Ovary (tissue), 9 donors: ENCODE measurements around the gene CHCHD6. TPM values are rescaled to one million over a fixed set of nuclear protein-coding genes. Genes with fewer than 3 reads are reported as not detected.

Source experiments
- DNase-seq, 5 donors: peaks; one replicate each; pipeline ENCODE4 v3.0.0-alpha.2; 2019 to 2020
- H3K27ac ChIP-seq, 2 donors: fragments of 200-600 bp; one replicate each; pipeline versions ENCODE4 v1.5.1 to v1.8.0; 2019 to 2022
- H3K27me3 ChIP-seq: fragments of 200-600 bp; one replicate; pipeline ENCODE4 v1.8.0; 2022
- H3K36me3 ChIP-seq: fragments of 200-600 bp; sonication (generic); one replicate; pipeline ENCODE4 v1.5.1; 2019
- H3K4me1 ChIP-seq: one replicate; pipeline ENCODE4 v1.8.1; 2013; ENCODE audit warnings: mild to moderate bottlenecking, moderate library complexity; ENCODE audit not compliant: insufficient read depth
- H3K4me3 ChIP-seq: fragments of 200-600 bp; sonication (generic); one replicate; pipeline ENCODE4 v1.5.1; 2017
- H3K9me3 ChIP-seq, 2 donors: fragments of 200-600 bp in 1 of 2; sonication (generic) in 1 of 2; one replicate each; pipeline versions ENCODE4 v1.5.1 to v1.8.1; 2013 to 2019; ENCODE audit warnings: mild to moderate bottlenecking in 1 of 2, moderate library complexity in 1 of 2
- CTCF ChIP-seq, 3 donors: fragments of 450-650 bp in 2 of 3; fragments of 200-600 bp in 1 of 3; IDR thresholded peaks; one replicate each; pipeline versions ENCODE4 v1.5.1 to v1.8.0; 2016 to 2022; ENCODE audit warnings: antibody characterized with exemption in 3 of 3, mild to moderate bottlenecking in 1 of 3
- EP300 ChIP-seq: sonication (generic); formaldehyde crosslinking; IDR thresholded peaks from one replicate; pipeline ENCODE4 v1.6.1; 2017; ENCODE audit warnings: antibody characterized with exemption
- POLR2A ChIP-seq: fragments of 450-650 bp; IDR thresholded peaks from one replicate; pipeline ENCODE4 v1.6.1; 2017; ENCODE audit warnings: antibody characterized with exemption, mild to moderate bottlenecking, moderate library complexity
- WGBS, 3 donors: extraction: QIAGEN DNeasy Blood & Tissue Kit in 1 of 3; methylation state at CpG; one replicate each; pipeline versions ENCODE4 v1.1.5 to v1.1.7; 2013 to 2017; 5-methylcytosine and 5-hydroxymethylcytosine counted together
- intact Hi-C, 4 donors: fragments of 100-400 bp; cut with DNase I; formaldehyde crosslinking; loops; one replicate each; pipeline versions ENCODE4 v1.11.0 to v1.15.1; 2022 to 2023
- polyA plus RNA-seq, 2 donors: library from polyadenylated mRNA; stranded (reverse); fragments of 200-250 nt in 1 of 2; fragments of 350-450 nt in 1 of 2; fragmentation: Illumina TruSeq in 1 of 2; extraction: RNeasy Lipid Tissue Mini Kit (QIAGEN cat#74804) in 1 of 2; gene quantifications; one replicate each; pipeline ENCODE4 v1.2.3, GENCODE V29; 2013 to 2014
- total RNA-seq, 7 donors: library from RNA; depleted of rRNA in 2 of 7; stranded (reverse); fragments of >200 nt in 2 of 7; fragmentation: NEBNext Ultra II Directional in 3 of 7; extraction: Animal tissue kit (Norgen Biotek cat#: 25700) in 3 of 7; gene quantifications; one replicate each; pipeline versions ENCODE4 v1.1.0 to v1.2.4, GENCODE V29; 2016 to 2023
- donor health status: DM: no; HTN: no; CAD: no; lungs with moderate emphysema.
- donor health status: DM: no; HTN: no; CAD: no.
- donor health status: Bipolar disorder and iron deficiency.
- donor health status: DM: yes; HTN: yes; CAD: no.
- donor health status: DM: no; HTN: no; CAD: no.
- donor health status: DM: yes; HTN: yes; CAD: no.

CHCHD6 gene
- total and polyA plus RNA-seq, 9 donors: 8.5 to 24.6 (median 19.5) TPM

- Histone ChIP-seq H3K9me3 (no peaks in the 10 kb centered on the region), H3K4me1 (no peaks in the 10 kb centered on the region), H3K27me3 (no peaks in the 10 kb centered on the region), H3K27ac (no peak overlapping the region), H3K4me3 (no peak overlapping the region), H3K36me3 (no peaks in the 10 kb centered on the region)
- TF ChIP-seq EP300: no peak
- no peak for TF ChIP-seq CTCF (IDR thresholded peaks at IDR 0.05)
- TF ChIP-seq POLR2A: no peak
- no peak for DNase-seq
- WGBS, 3 donors: 89 to 94% (median 92%) methylated on average over 8 of the region's 8 CpGs
- intact Hi-C loops: loop anchor here in 1 of 4 donors (10.0 kb wide), 1 partner anchor 139 kb away; the partner anchor contains the start of gene CHST13
These were observed 40.3 kb upstream of the CHCHD6 start for GRCh38 chr3:126663750-126664149.

- TF ChIP-seq POLR2A (no peak), EP300 (no peak), CTCF (IDR thresholded peaks at IDR 0.05) (no peak)
- Histone ChIP-seq H3K4me1 (no peaks in the 10 kb centered on the region), H3K36me3 (no peaks in the 10 kb centered on the region), H3K9me3 (no peaks in the 10 kb centered on the region), H3K4me3 (no peak overlapping the region), H3K27me3 (no peaks in the 10 kb centered on the region), H3K27ac (no peak overlapping the region)
- 38 to 65% (median 48%) methylated on average over 5 of the region's 5 CpGs for WGBS, 3 donors
- intact Hi-C loops: loop anchor here in 1 of 4 donors (10.0 kb wide), 1 partner anchor 140 kb away; the partner anchor contains the start of gene CHST13
- no peak for DNase-seq
These were observed 39.3 kb upstream of the CHCHD6 start for GRCh38 chr3:126664591-126665214.

- H3K27ac ChIP-seq: no peak overlapping the region
- WGBS, 3 donors: 50 to 56% (median 55%) methylated on average over 6 of the region's 6 CpGs
- no peaks in the 10 kb centered on the region for H3K9me3 ChIP-seq
- H3K27me3 ChIP-seq: no peaks in the 10 kb centered on the region
- H3K36me3 ChIP-seq: no peaks in the 10 kb centered on the region
- DNase-seq: no peak
- intact Hi-C loops: loop anchor here in 1 of 4 donors (10.0 kb wide), 1 partner anchor 141 kb away; the partner anchor contains the start of gene CHST13
- no peak for TF ChIP-seq POLR2A
- no peak for TF ChIP-seq CTCF (IDR thresholded peaks at IDR 0.05)
- no peak for TF ChIP-seq EP300
- no peak overlapping the region for H3K4me3 ChIP-seq
- H3K4me1 ChIP-seq: no peaks in the 10 kb centered on the region
These were observed 38.7 kb upstream of the CHCHD6 start for GRCh38 chr3:126665221-126665936.

- DNase-seq: no peak
- Histone ChIP-seq H3K27ac (no peak overlapping the region), H3K36me3 (no peaks in the 10 kb centered on the region), H3K4me1 (no peaks in the 10 kb centered on the region), H3K27me3 (no peaks in the 10 kb centered on the region), H3K4me3 (no peak overlapping the region), H3K9me3 (no peaks in the 10 kb centered on the region)
- 84 to 95% (median 89%) methylated on average over 14 to 15 of the region's 15 CpGs for WGBS, 3 donors
- TF ChIP-seq EP300: no peak
- intact Hi-C loops: loop anchor here in 1 of 4 donors (10.0 kb wide), 1 partner anchor 141 kb away; the partner anchor contains the start of gene CHST13
These were observed 37.9 kb upstream of the CHCHD6 start for GRCh38 chr3:126665959-126666657.
